Large intestine (tissue), 3 donors: ENCODE results near the gene PIP5KL1. TPM values are rescaled to one million over a fixed set of nuclear protein-coding genes. Genes with fewer than 3 reads are reported as not detected.

Experiments
- DNase-seq, 2 donors: peaks; one replicate each; pipeline versions ENCODE4 v3.0.0 to v3.0.0-alpha.2; 2013
- H3K27ac ChIP-seq: one replicate; pipeline ENCODE4 v1.5.1; 2013; ENCODE audit warnings: low read length
- H3K27me3 ChIP-seq: 2 replicates; pipeline ENCODE4 v1.6.1; 2013; ENCODE audit warnings: low read length; ENCODE audit not compliant: control insufficient read depth, insufficient read depth
- H3K36me3 ChIP-seq: 2 replicates; pipeline ENCODE4 v1.6.1; 2013; ENCODE audit warnings: low read length; ENCODE audit not compliant: control insufficient read depth, insufficient read depth
- H3K4me1 ChIP-seq: one replicate; pipeline ENCODE4 v1.6.1; 2013; ENCODE audit warnings: low read length; ENCODE audit not compliant: control insufficient read depth, insufficient read depth
- H3K4me3 ChIP-seq: one replicate; pipeline ENCODE4 v1.5.1; 2013; ENCODE audit warnings: low read length
- H3K9me3 ChIP-seq: one replicate; pipeline ENCODE4 v1.6.1; 2013; ENCODE audit warnings: mild to moderate bottlenecking, low read depth, low read length, moderate library complexity; ENCODE audit not compliant: control insufficient read depth
- WGBS: methylation state at CpG from one replicate; pipeline ENCODE4 v1.1.5; 2013; ENCODE audit warnings: low lambda C conversion rate; ENCODE audit not compliant: insufficient coverage; 5-methylcytosine and 5-hydroxymethylcytosine counted together
- polyA plus RNA-seq: library from polyadenylated mRNA; unstranded; fragments of 120-200 nt; gene quantifications from one replicate; pipeline ENCODE4 v1.2.1, GENCODE V29; 2013

The PIP5KL1 gene
- polyA plus RNA-seq, 1 donor, result 0.79 TPM

DNA sequence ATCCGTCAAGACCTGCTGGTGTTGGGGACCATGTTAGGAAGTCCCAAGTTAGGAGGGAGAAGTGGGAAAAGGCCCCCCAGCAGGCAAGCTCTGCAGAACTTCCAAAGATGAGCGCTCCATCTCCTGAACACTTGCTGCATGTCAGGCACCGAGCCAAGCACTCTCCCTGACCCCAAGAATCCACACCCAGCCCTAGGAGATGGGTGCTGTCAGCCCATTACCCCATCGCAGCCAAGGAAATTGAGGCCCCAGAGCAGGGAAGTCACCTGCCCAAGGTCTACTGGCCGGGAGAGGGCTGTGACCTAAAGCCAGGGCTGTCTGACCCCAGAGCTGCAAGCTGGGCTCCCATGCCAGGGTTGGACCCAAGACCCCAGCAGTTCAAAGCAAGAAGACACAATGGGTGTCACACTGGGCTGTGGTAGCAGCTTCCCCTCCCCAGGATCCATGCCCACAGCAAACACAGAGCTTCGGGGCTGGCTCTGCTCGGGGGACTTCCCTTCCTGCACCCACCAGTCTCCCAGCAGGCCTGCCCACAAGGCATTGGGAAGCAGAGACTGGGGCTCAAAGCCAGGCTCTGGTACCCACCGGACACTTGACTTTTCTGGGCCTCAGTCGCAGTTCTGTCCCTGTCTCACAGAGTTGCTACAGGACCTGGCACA, 36.7 kb upstream of the PIP5KL1 start:
- WGBS, result 67% methylated on average over 1 of the region's 9 CpGs
- Histone ChIP-seq H3K36me3 (no peaks in the 10 kb centered on the region), H3K4me1 (peaks cover 83% of the 10 kb centered on the region), H3K27ac (peak overlapping the region; percentile 99), H3K4me3 (no peak overlapping the region), H3K27me3 (no peaks in the 10 kb centered on the region), H3K9me3 (no peaks in the 10 kb centered on the region)
- no peak for DNase-seq

DNA sequence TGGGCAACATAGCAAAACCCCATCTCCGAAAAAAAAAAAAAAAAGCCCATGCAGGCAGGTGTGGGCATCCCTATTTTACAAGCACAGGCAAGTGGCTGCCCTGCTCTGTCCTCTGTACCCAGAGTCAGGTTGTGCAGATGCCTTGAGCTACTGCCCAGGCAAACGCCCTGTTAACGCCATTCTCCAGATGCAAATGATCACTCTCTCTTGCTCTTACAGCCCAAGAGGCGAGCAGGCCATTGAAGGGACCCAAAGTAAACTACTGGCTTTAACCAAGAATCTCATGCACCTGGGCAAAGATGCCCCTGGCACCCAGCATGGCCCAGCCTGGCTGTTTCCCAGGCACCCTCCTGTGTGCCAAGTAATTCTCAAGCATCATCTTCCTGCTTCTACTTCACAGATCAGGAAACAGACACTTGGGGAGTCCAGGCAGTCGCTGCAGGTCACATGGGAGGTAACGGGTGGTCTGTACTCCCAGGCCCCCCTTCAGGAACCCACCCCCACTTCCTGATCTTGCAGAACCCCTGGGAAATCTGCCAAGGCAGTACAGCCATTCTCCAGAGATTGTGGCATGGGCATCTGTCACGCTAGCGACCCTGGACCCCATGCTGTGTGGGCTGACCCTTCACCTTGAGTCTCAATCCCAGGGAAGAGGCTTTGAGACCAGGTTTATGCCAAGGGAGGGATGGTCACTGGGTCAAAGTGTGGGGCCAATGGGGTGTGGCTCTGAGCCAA, 36.0 kb upstream of the PIP5KL1 start:
- WGBS, result no CpG with 5 or more reads among the region's 8 CpGs
- DNase-seq, result no peak
- H3K27me3 ChIP-seq, result no peaks in the 10 kb centered on the region
- no peak overlapping the region for H3K4me3 ChIP-seq
- peak overlapping the region; percentile 99 for H3K27ac ChIP-seq
- no peaks in the 10 kb centered on the region for H3K9me3 ChIP-seq
- peaks cover 76% of the 10 kb centered on the region for H3K4me1 ChIP-seq
- H3K36me3 ChIP-seq, result peaks cover 3% of the 10 kb centered on the region

DNA sequence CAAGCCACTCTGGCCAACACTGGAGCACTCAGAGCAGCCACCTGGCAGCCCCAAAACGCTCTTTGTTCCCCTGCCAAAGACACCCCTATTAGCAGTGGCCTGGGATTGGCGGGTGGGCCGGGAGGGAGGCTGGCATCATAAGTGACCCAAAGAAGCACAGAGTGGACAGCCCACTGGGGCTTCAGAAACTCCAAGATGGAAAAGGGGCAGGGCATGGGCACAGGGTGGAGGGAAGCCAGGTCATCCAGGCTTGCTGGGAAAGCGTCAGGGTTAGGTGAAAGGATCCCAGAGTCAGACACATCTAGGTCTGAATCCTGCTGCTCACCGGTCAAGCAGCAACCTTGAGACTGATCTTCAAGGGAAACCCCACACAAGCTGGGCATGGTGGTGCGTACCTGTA, 35.4 kb upstream of the PIP5KL1 start:
- no peaks in the 10 kb centered on the region for H3K9me3 ChIP-seq
- WGBS, result no CpG with 5 or more reads among the region's 6 CpGs
- H3K27ac ChIP-seq, result peak overlapping the region; percentile 99
- peaks cover 3% of the 10 kb centered on the region for H3K36me3 ChIP-seq
- no peak overlapping the region for H3K4me3 ChIP-seq
- no peaks in the 10 kb centered on the region for H3K27me3 ChIP-seq
- no peak for DNase-seq
- H3K4me1 ChIP-seq, result peaks cover 73% of the 10 kb centered on the region

DNA sequence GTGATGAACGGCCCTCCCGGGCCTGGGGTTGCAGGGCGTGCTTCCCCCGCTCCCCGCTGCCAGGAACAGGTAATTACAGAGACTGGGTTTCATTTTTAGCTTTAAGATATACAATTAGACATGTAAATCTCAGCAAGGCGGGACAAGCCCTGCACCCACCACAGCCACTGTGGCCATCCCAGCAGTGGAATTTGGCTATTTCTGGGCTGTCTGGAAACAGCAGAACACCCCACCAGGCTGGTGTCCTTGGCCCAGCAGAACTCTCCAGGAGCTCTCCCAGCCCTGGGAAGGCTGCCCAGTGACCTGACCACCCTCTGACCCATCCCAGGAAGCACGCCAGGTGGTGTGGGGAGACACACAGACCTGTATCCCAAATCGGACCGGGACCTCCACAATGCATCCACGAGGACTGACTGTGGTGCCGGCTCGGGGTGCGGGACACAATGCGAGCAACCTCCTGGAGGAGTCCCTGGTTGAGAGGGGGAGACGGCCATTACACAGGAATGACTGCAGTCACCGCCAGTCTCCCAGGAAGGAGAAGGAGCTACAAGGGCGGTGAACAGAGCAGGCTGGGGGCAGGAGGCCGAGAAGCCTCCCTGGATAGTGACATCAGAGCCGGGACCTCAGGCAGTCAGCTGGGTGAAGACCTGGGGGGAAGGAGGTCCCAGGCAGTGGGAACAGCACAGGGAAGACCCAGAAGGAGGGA, 32.9 kb upstream of the PIP5KL1 start:
- no peak overlapping the region for H3K4me3 ChIP-seq
- WGBS, result no CpG with 5 or more reads among the region's 19 CpGs
- no peaks in the 10 kb centered on the region for H3K27me3 ChIP-seq
- H3K36me3 ChIP-seq, result peaks cover 3% of the 10 kb centered on the region
- DNase-seq, result no peak
- H3K27ac ChIP-seq, result peak overlapping the region; percentile 6
- no peaks in the 10 kb centered on the region for H3K9me3 ChIP-seq
- peaks cover 64% of the 10 kb centered on the region for H3K4me1 ChIP-seq

DNA sequence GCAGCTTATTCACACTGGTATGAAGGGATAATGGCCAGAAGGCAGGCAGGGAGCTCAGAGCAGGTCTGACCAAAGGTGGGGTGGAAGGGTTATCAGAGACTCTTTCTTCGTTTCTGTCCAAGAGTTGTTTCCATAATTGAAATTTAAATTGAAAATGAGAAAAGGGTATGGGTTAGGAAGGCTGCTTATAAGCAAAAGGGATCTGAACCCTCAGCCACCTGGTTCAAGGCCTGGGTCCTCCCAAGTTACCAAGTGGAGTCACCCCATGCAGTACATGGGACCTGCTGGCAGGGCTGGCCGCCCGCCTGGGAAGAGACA, 32.4 kb upstream of the PIP5KL1 start:
- no peak overlapping the region for H3K4me3 ChIP-seq
- DNase-seq, result no peak
- WGBS, result no CpG with 5 or more reads among the region's 3 CpGs
- H3K27ac ChIP-seq, result no peak overlapping the region
- peaks cover 3% of the 10 kb centered on the region for H3K36me3 ChIP-seq
- H3K9me3 ChIP-seq, result no peaks in the 10 kb centered on the region
- H3K27me3 ChIP-seq, result no peaks in the 10 kb centered on the region
- peaks cover 59% of the 10 kb centered on the region for H3K4me1 ChIP-seq

DNA sequence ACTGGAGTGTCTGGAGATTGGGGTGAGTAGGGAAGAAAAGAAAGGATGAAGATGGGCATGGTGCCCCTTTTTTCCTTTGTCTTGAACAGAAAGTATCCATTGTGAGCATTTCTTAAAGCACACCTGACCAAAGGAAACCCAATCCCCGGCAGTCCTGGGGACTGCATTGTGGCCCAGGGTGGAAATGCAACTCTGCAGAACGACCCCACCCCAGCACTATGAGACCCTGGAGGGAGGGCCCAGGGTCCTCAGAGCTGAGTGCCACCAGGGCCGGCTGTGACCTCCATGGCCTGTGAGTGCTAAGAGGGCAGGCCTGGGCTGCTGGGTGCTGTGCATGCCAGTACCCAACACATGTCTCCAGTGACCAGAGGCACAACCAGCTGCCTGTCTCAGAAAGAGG, 31.7 kb upstream of the PIP5KL1 start:
- peaks cover 3% of the 10 kb centered on the region for H3K36me3 ChIP-seq
- no CpG with 5 or more reads among the region's 3 CpGs for WGBS
- no peaks in the 10 kb centered on the region for H3K9me3 ChIP-seq
- no peak for DNase-seq
- no peak overlapping the region for H3K27ac ChIP-seq
- no peaks in the 10 kb centered on the region for H3K27me3 ChIP-seq
- no peak overlapping the region for H3K4me3 ChIP-seq
- peaks cover 52% of the 10 kb centered on the region for H3K4me1 ChIP-seq

DNA sequence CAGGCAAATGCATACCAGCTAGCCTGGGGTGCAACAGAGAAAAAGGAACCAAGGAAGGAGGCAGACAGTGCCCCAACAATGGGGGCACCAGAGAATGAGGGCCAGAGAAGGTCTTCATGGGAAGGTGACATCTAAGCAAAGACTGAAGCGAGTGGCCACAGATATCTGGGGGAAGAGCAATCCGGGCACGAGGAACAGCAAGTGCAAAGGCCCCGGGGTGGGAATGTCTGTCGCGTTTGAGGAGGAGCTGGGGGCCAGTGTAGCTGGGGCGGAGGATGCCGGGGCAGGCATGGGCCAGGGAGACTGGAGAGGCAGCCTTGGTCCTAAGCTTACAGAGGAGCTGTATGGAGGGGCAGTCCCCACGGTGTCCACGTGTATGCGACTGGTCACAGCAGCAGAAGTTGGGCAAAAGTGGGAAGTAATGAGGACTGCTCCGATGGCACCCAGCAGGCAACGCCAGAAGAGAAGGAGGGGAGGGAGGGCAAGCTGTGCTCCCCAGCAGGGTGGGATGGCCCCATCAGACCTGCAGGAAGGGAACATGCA, 31.1 kb upstream of the PIP5KL1 start:
- no CpG with 5 or more reads among the region's 13 CpGs for WGBS
- H3K27ac ChIP-seq, result no peak overlapping the region
- no peaks in the 10 kb centered on the region for H3K9me3 ChIP-seq
- DNase-seq, result no peak
- no peaks in the 10 kb centered on the region for H3K27me3 ChIP-seq
- peaks cover 3% of the 10 kb centered on the region for H3K36me3 ChIP-seq
- peaks cover 49% of the 10 kb centered on the region for H3K4me1 ChIP-seq
- no peak overlapping the region for H3K4me3 ChIP-seq

DNA sequence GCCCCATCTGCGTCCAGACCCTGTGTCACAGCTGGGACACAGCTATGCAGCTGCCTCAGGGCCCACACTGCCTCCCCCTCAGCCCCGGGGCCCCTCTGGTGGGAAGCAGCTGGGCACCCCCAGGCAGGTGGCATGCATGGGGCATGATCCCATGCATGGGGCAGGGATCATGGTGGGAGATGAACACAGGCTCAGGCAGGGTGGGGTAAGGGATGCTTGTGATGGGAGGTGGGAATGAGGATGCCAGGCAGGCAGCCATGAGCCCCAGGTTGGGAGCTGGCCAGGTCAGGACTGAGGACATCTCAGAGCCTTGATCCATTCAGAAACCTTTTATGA, 30.5 kb upstream of the PIP5KL1 start:
- peaks cover 3% of the 10 kb centered on the region for H3K36me3 ChIP-seq
- peak overlapping the region; percentile 78 for H3K27ac ChIP-seq
- no peaks in the 10 kb centered on the region for H3K9me3 ChIP-seq
- no peaks in the 10 kb centered on the region for H3K27me3 ChIP-seq
- peaks cover 46% of the 10 kb centered on the region for H3K4me1 ChIP-seq
- no peak overlapping the region for H3K4me3 ChIP-seq
- no peak for DNase-seq
- no CpG with 5 or more reads among the region's 2 CpGs for WGBS

DNA sequence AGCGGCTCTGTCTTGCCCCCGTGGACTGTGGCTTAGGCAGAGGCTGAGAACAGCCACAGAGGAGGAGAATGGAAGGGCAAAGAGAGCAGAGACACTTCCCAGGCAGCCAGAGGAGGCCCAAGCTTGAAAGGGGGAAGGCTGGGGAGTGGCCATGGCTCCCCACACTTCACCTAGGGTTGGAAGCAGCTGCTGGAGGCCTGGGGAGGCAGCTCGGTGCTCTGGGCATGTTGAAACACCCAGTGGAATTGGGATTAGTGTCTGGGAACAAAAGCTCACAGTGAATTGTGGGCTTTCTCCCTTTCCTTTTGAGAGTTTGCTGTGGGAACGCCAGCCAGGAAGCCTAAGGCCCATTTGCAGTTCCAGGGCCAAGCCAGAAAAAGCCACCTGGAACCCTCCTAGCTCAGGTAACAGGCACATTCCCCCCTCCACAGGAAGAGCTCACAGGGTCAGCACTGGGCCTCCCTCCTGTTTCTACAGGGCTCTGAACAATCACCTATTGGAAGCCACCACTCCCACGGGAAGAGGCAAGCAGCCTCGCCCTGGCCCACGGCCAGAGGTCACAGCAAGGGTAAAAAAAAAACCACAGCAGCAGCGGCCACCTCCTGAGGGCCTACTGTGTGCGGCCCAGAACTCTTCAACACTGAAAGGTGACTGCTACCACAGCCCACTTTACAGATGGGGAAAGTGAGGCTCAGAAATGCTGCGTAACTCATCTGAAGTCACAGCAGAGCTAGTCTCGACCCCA, 30.0 kb upstream of the PIP5KL1 start:
- H3K4me1 ChIP-seq, result peaks cover 46% of the 10 kb centered on the region
- H3K36me3 ChIP-seq, result peaks cover 3% of the 10 kb centered on the region
- peak overlapping the region; percentile 78 for H3K27ac ChIP-seq
- peak in 1 of 2 donors; percentile 62 for DNase-seq
- H3K4me3 ChIP-seq, result no peak overlapping the region
- WGBS, result no CpG with 5 or more reads among the region's 11 CpGs
- no peaks in the 10 kb centered on the region for H3K27me3 ChIP-seq
- no peaks in the 10 kb centered on the region for H3K9me3 ChIP-seq

DNA sequence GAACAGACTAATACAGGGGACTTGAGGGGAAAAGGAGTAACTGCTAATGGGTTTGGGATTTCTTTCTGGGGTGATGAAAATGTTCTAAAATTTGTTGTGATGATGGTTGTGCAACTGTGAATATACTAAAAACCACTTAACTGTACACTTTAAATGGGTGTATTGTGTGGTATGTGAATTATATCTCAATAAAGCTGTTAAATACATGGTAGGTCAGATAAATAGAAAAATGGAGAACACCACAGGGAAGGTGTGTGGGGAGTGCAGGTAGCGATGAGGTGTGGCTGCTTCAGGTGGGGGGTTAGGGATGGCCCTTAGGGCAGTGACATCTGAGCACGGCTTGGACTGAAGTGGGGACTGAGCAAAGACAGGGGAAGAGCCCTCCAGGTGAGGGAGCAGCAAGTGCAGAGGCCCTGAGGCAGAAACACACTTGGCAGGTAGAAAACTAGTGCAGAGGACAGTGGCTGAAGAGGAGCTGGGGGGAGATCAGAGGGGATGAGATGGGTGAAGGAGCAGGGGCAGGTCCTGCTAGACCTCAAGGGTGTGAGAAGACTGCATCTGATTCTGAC, 29.3 kb upstream of the PIP5KL1 start:
- Histone ChIP-seq H3K36me3 (peaks cover 3% of the 10 kb centered on the region), H3K4me3 (no peak overlapping the region), H3K27ac (peak overlapping the region; percentile 78), H3K4me1 (peaks cover 44% of the 10 kb centered on the region), H3K27me3 (no peaks in the 10 kb centered on the region), H3K9me3 (no peaks in the 10 kb centered on the region)
- WGBS, result no CpG with 5 or more reads among the region's 2 CpGs
- no peak for DNase-seq
